AG10803 (cell line): ENCODE results near the gene SCD5.
A peak's percentile ranks its signal among the peaks of the same experiment; 100 is the strongest.

Experiments used
- DNase-seq: peaks from one replicate; pipeline ENCODE4 v3.0.0; 2010; ENCODE audit warnings: low read depth
- H3K4me3 ChIP-seq: 2 replicates; pipeline ENCODE4 v1.5.1; 2011; ENCODE audit warnings: mild to moderate bottlenecking, low read length, control low read depth
- CTCF ChIP-seq: conservative IDR thresholded peaks from 2 replicates; pipeline ENCODE4 v1.5.1; 2011; ENCODE audit warnings: mild to moderate bottlenecking, low read length, control low read depth, inconsistent platforms

SCD5 gene

GRCh38 chr4:82629238-82630000, 169.2 kb downstream of the SCD5 start:
- DNase-seq, result peak; percentile 19
- no peak overlapping the region for H3K4me3 ChIP-seq
- TF ChIP-seq CTCF, result no peak

DNA sequence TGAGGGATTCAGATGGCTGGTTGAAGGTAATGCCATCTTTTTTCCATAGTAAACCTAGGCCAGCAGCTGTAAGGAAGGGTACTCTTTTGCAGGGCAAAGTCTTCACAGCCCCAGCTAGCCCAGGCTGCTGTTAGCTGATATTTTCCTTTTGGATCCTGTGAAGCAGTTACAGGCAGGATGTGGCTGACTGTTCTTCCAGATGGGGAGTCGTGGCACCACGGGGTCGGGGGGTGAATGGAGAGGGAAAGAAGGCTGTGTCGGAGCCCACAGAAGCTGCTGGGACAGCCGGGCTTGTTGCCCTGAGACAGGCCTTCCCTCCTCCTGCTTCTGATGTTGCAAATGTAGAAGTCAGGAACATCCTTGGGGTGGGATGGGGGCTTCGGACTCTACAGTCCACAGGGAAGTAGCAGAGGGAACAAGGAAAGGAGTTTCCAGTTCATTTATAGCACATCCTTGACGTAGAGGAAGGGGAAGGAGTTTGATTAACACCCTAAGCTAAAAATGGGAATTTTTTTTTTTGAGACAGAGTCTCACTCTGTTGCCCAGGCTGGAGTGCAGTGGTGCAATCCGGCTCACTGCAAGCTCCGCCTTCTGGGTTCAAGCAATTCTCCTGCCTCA, 172.2 kb downstream of the SCD5 start:
- H3K4me3 ChIP-seq, result no peak overlapping the region
- TF ChIP-seq CTCF, result no peak
- no peak for DNase-seq

GRCh38 chr4:82624819-82625218, 173.8 kb downstream of the SCD5 start:
- TF ChIP-seq CTCF, result no peak
- peak; percentile 50 for DNase-seq

DNA sequence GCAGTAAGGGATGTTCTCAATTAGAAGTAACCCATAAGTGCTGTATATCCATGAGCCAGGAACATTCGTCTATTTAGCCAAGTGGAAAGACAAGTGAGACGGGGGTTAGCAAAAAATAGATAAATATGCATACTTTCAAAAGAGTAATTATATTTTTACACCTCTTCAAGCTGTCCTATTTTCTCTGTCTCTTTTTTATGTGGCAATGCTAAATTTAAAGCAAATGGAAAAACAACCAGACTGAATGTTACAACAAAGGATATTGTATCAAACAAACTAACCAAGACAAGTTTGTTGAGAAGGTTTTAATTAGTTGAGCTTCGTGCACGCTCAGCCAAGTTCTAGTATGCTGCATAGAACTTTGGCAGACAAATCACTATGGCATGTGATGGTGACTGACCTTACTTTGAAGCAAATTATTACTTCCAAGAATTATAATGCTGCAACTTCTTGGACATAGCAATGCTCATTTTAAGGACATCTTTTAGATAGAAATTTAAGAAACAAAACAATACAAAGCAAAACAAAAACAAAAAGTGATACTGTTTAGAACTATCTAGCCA, 175.4 kb downstream of the SCD5 start:
- no peak for TF ChIP-seq CTCF

More at GRCh38 chr4:82624819-82625218, 173.8 kb downstream of the SCD5 start:
- no peak overlapping the region for H3K4me3 ChIP-seq

GRCh38 chr4:82621251-82621650, 177.3 kb downstream of the SCD5 start:
- no peak for TF ChIP-seq CTCF
- no peak for DNase-seq
- no peak overlapping the region for H3K4me3 ChIP-seq

More for the DNA sequence above, 175.4 kb downstream of the SCD5 start:
- DNase-seq, result peak; percentile 52
- H3K4me3 ChIP-seq, result no peak overlapping the region

GRCh38 chr4:82620126-82620735, 178.4 kb downstream of the SCD5 start:
- DNase-seq, result no peak
- no peak for TF ChIP-seq CTCF
- no peak overlapping the region for H3K4me3 ChIP-seq
